Ishikawa (cell line): Measurements from ENCODE around the gene GNB2.

Experiments
- CEBPB ChIP-seq: IDR thresholded peaks from 2 replicates; pipeline ENCODE4 v1.6.1; 2012
- CREB1 ChIP-seq: IDR thresholded peaks from 2 replicates; pipeline ENCODE4 v1.6.1; 2012; ENCODE audit warnings: low read depth
- EGR1 ChIP-seq: IDR thresholded peaks from 2 replicates; pipeline ENCODE4 v1.6.1; 2012
- EP300 ChIP-seq: IDR thresholded peaks from 2 replicates; pipeline ENCODE4 v1.6.1; 2012; ENCODE audit warnings: borderline replicate concordance
- FOXM1 ChIP-seq: IDR thresholded peaks from 2 replicates; pipeline ENCODE4 v1.6.1; 2012; ENCODE audit warnings: low read depth, borderline replicate concordance
- MAX ChIP-seq: IDR thresholded peaks from 2 replicates; pipeline ENCODE4 v1.6.1; 2012
- NFIC ChIP-seq: IDR thresholded peaks from 2 replicates; pipeline ENCODE4 v1.6.1; 2012
- RAD21 ChIP-seq: IDR thresholded peaks from 2 replicates; pipeline ENCODE4 v1.6.1; 2012; ENCODE audit warnings: low read depth
- REST ChIP-seq: IDR thresholded peaks from 2 replicates; pipeline ENCODE4 v1.6.1; 2012; ENCODE audit warnings: low read depth, mild to moderate bottlenecking
- TAF1 ChIP-seq: IDR thresholded peaks from 2 replicates; pipeline ENCODE4 v1.6.1; 2012; ENCODE audit warnings: low read depth, mild to moderate bottlenecking
- TCF12 ChIP-seq: IDR thresholded peaks from 2 replicates; pipeline ENCODE4 v1.6.1; 2012; ENCODE audit warnings: low read depth
- TEAD4 ChIP-seq: IDR thresholded peaks from 2 replicates; pipeline ENCODE4 v1.6.1; 2012
- YY1 ChIP-seq: IDR thresholded peaks from 2 replicates; pipeline ENCODE4 v1.6.1; 2012; ENCODE audit warnings: low read depth
- ZBTB7A ChIP-seq: IDR thresholded peaks from 2 replicates; pipeline ENCODE4 v1.6.1; 2012; ENCODE audit warnings: low read depth

GRCh38 chr7:100665168-100665726, 8.3 kb upstream of the GNB2 start:
- TF ChIP-seq YY1 (no peak), FOXM1 (no peak), MAX (no peak), RAD21 (no peak), CREB1 (no peak), TEAD4 (no peak), EP300 (no peak), EGR1 (no peak), REST (no peak), CEBPB (no peak), NFIC (no peak), TCF12 (no peak), ZBTB7A (no peak), TAF1 (no peak)
